IMR-90 (cell line): ENCODE data around the gene RAPGEF3. TPM values are rescaled to one million over a fixed set of nuclear protein-coding genes. Genes with fewer than 3 reads are reported as not detected.

Experiments used
- ATAC-seq: fragments of 200-7000 bp; cut with Tn5 transposase; 2 replicates; pipeline ENCODE4 v1.9.1; 2020; ENCODE audit warnings: low read depth, mild to moderate bottlenecking, moderate library complexity
- BruUV-seq: library from RNA; stranded (reverse); fragments of 400-500 nt; replicated peaks from 2 replicates; lab custom pipeline; 2021; lab: Mats Ljungman, UMichigan
- CTCF ChIA-PET: fragments of 300-600 bp; formaldehyde crosslinking; extraction: SDS; loops from one replicate; lab custom pipeline; 2021; ENCODE audit warnings: antibody characterized with exemption; lab: Yijun Ruan, JAX
- POLR2A ChIA-PET: fragments of 300-600 bp; sonication (Branson Sonifier 250); formaldehyde crosslinking; loops from one replicate; lab custom pipeline; 2022; ENCODE audit warnings: antibody characterized with exemption; ENCODE audit not compliant: unreplicated experiment; lab: Charles Lee
- DNase-seq: peaks from one replicate; pipeline ENCODE4 v3.0.0; 2013
- H2AFZ ChIP-seq: replicated peaks from 2 replicates; pipeline ENCODE3; 2013; ENCODE audit warnings: low read length, mild to moderate bottlenecking; ENCODE audit not compliant: poor library complexity
- H2AK5ac ChIP-seq: 2 replicates; pipeline ENCODE4 v1.6.1; 2013; ENCODE audit warnings: low read depth, low read length, inconsistent platforms
- H2AK9ac ChIP-seq: replicated peaks from 2 replicates; pipeline ENCODE3; 2013; ENCODE audit warnings: mild to moderate bottlenecking, low read depth, low read length, moderate library complexity; ENCODE audit not compliant: poor library complexity
- H2BK120ac ChIP-seq: 2 replicates; pipeline ENCODE4 v1.6.1; 2013; ENCODE audit warnings: low read depth, low read length, inconsistent platforms
- H2BK15ac ChIP-seq: 3 replicates; pipeline ENCODE4 v1.6.1; 2013; ENCODE audit warnings: low read depth, low read length, inconsistent platforms
- H2BK20ac ChIP-seq: 2 replicates; pipeline ENCODE4 v1.6.1; 2013; ENCODE audit warnings: low read depth, mild to moderate bottlenecking, inconsistent platforms, low read length, moderate library complexity
- H2BK5ac ChIP-seq: 2 replicates; pipeline ENCODE4 v1.6.1; 2013; ENCODE audit warnings: mild to moderate bottlenecking, low read depth, low read length, inconsistent platforms; ENCODE audit not compliant: poor library complexity, severe bottlenecking
- H3K14ac ChIP-seq: replicated peaks from 2 replicates; pipeline ENCODE4 v1.6.1; 2013; ENCODE audit warnings: low read depth, low read length, inconsistent platforms
- H3K18ac ChIP-seq: 2 replicates; pipeline ENCODE4 v1.6.1; 2013; ENCODE audit warnings: low read depth, low read length, control low read depth
- H3K23ac ChIP-seq: 2 replicates; pipeline ENCODE4 v1.6.1; 2013; ENCODE audit warnings: low read depth, low read length, inconsistent platforms
- H3K27ac ChIP-seq: 2 replicates; pipeline ENCODE4 v1.5.1; 2013; ENCODE audit warnings: mild to moderate bottlenecking, control low read depth, low read length; ENCODE audit not compliant: insufficient read depth
- H3K27me3 ChIP-seq: 2 replicates; pipeline ENCODE4 v1.6.1; 2013; ENCODE audit warnings: low read length; ENCODE audit not compliant: control insufficient read depth, insufficient read depth
- H3K36me3 ChIP-seq: 2 replicates; pipeline ENCODE4 v1.6.1; 2013; ENCODE audit warnings: low read length, mixed read lengths; ENCODE audit not compliant: control insufficient read depth, insufficient read depth
- H3K4ac ChIP-seq: 2 replicates; pipeline ENCODE4 v1.6.1; 2013; ENCODE audit warnings: low read depth, low read length, inconsistent platforms
- H3K4me1 ChIP-seq: 2 replicates; pipeline ENCODE4 v1.6.1; 2013; ENCODE audit warnings: low read length, mixed read lengths; ENCODE audit not compliant: control insufficient read depth, insufficient read depth
- H3K4me2 ChIP-seq: 2 replicates; pipeline ENCODE4 v1.6.1; 2013; ENCODE audit warnings: low read depth, mild to moderate bottlenecking, control low read depth, low read length, moderate library complexity
- H3K4me3 ChIP-seq: 2 replicates; pipeline ENCODE4 v1.5.1; 2013; ENCODE audit warnings: low read depth, mild to moderate bottlenecking, control low read depth, low read length, moderate library complexity; ENCODE audit not compliant: insufficient read depth
- H3K56ac ChIP-seq: 2 replicates; pipeline ENCODE4 v1.6.1; 2013; ENCODE audit warnings: low read length, inconsistent platforms; ENCODE audit not compliant: insufficient read depth; ENCODE audit errors: extremely low read depth
- H3K79me1 ChIP-seq, 2 experiments: 2 replicates each; pipeline ENCODE4 v1.6.1; 2013; ENCODE audit warnings: low read length in 2 of 2, inconsistent platforms in 1 of 2, low read depth in 1 of 2
- H3K9ac ChIP-seq: 2 replicates; pipeline ENCODE4 v1.6.1; 2013; ENCODE audit warnings: low read depth, low read length, control low read depth
- H3K9me1 ChIP-seq: 2 replicates; pipeline ENCODE4 v1.6.1; 2013; ENCODE audit warnings: low read length, inconsistent platforms; ENCODE audit not compliant: insufficient read depth
- H3K9me3 ChIP-seq: 2 replicates; pipeline ENCODE4 v1.6.1; 2013; ENCODE audit warnings: low read length; ENCODE audit not compliant: control insufficient read depth, insufficient read depth
- H4K20me1 ChIP-seq: 2 replicates; pipeline ENCODE4 v1.6.1; 2013; ENCODE audit warnings: low read length, inconsistent platforms; ENCODE audit not compliant: insufficient read depth
- H4K5ac ChIP-seq: 2 replicates; pipeline ENCODE4 v1.6.1; 2013; ENCODE audit warnings: mild to moderate bottlenecking, low read depth, low read length, control low read depth
- H4K8ac ChIP-seq, 2 experiments: 2 replicates each; pipeline ENCODE4 v1.6.1; 2013; ENCODE audit warnings: low read depth in 2 of 2, low read length in 2 of 2, control low read depth in 1 of 2, inconsistent platforms in 1 of 2
- H4K91ac ChIP-seq: 2 replicates; pipeline ENCODE4 v1.6.1; 2013; ENCODE audit warnings: low read depth, low read length, inconsistent platforms; ENCODE audit not compliant: insufficient read depth
- CHD1 ChIP-seq: IDR thresholded peaks from 2 replicates; pipeline ENCODE4 v1.6.1; 2012; ENCODE audit warnings: low read depth, low read length, improper control_type of control experiment
- MAZ ChIP-seq: IDR thresholded peaks from 2 replicates; pipeline ENCODE4 v1.6.1; 2012; ENCODE audit warnings: low read depth, mild to moderate bottlenecking, low read length, improper control_type of control experiment, moderate library complexity, borderline replicate concordance
- MXI1 ChIP-seq: IDR thresholded peaks from 2 replicates; pipeline ENCODE4 v1.6.1; 2012; ENCODE audit warnings: low read depth, mild to moderate bottlenecking, low read length, moderate library complexity, borderline replicate concordance
- POLR2A ChIP-seq: IDR thresholded peaks from 2 replicates; pipeline ENCODE4 v1.6.1; 2012; ENCODE audit warnings: mild to moderate bottlenecking, low read depth, low read length
- RAD21 ChIP-seq: IDR thresholded peaks from 2 replicates; pipeline ENCODE4 v1.6.1; 2012; ENCODE audit warnings: low read length, improper control_type of control experiment
- RCOR1 ChIP-seq: IDR thresholded peaks from 2 replicates; pipeline ENCODE4 v1.6.1; 2012; ENCODE audit warnings: mild to moderate bottlenecking, low read length, improper control_type of control experiment; ENCODE audit not compliant: insufficient replicate concordance
- RFX5 ChIP-seq: IDR thresholded peaks from 2 replicates; pipeline ENCODE4 v1.8.0; 2012; ENCODE audit warnings: low read depth, mild to moderate bottlenecking, low read length, moderate library complexity
- WGBS, 2 experiments: methylation state at CpG; one replicate each; pipeline versions ENCODE4 v1.1.5 to v1.1.7; 2013; ENCODE audit warnings: missing lambda C conversion rate in 2 of 2; ENCODE audit not compliant: insufficient read length in 1 of 2; ENCODE audit errors: extremely low coverage in 2 of 2; 5-methylcytosine and 5-hydroxymethylcytosine counted together
- dilution Hi-C: fragments of 300-500 bp; cut with HindIII; formaldehyde crosslinking; loops from one replicate; pipeline ENCODE4 v1.14.3; 2018; ENCODE audit warnings: low sequenced_read_pairs; ENCODE audit not compliant: unreplicated experiment
- in situ Hi-C: fragments of 300-500 bp; cut with MboI; formaldehyde crosslinking; loops from 3 replicates; pipeline ENCODE4 v1.14.3; 2019; ENCODE audit warnings: low sequenced_read_pairs, inconsistent platforms, mixed read lengths
- intact Hi-C: fragments of 100-400 bp; cut with micrococcal nuclease; formaldehyde crosslinking; loops from 2 replicates; pipeline ENCODE4 v1.10.0; 2022
- polyA plus RNA-seq, 3 experiments: library from polyadenylated mRNA; depleted of rRNA; stranded (reverse); fragments of >200 nt; gene quantifications; 2 replicates each; pipeline ENCODE4 v1.2.3, GENCODE V29; 2012; ENCODE audit warnings: low replicate concordance in 1 of 3
- total RNA-seq: library from RNA; depleted of rRNA; stranded (reverse); fragments of >200 nt; gene quantifications from 2 replicates; pipeline ENCODE4 v1.2.3, GENCODE V29; 2012

The RAPGEF3 gene
- total and polyA plus RNA-seq, 2 of the 4 experiments (the other 2 are of a cell fraction): 1.3 to 2.0 TPM

DNA sequence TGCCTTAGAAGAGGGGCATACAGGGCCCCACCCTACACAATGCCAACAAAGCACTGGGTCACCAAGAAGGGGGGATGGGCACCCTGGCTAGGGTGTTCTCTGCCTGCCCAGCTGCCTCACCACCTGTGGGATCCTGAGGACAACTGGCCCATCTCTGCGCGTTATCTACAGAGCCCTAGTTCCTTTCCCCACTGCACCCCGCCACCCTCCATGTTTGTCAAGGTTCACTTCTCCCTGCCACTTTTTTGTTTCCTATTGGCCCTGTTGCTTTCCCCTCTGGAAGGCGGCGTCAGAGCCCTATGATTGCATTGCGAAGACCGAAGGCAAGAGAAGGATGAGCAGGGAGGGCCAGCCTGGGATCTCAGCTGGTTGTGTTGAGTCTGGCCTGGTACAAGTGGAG is 16.0 kb upstream of the RAPGEF3 start:
- TF ChIP-seq CHD1 (no peak), RFX5 (no peak), RAD21 (no peak), POLR2A (no peak), MXI1 (no peak), RCOR1 (no peak), MAZ (no peak)
- Histone ChIP-seq H2BK120ac (no peak overlapping the region), H2AK9ac (no peak overlapping the region), H2AFZ (no peak overlapping the region), H3K79me1 (peaks cover 0 to 11% of the 10 kb centered on the region in 2 experiments; a peak in 1 of 4 replicates), H2BK15ac (no peak overlapping the region), H3K27ac (no peak overlapping the region), H4K5ac (no peak overlapping the region), H3K4ac (no peak overlapping the region), H3K56ac (no peak overlapping the region), H3K9me1 (peaks cover 10% of the 10 kb centered on the region; the same call in 1 of the 2 replicates), H4K91ac (no peak overlapping the region), H2AK5ac (no peak overlapping the region; the same call in 1 of the 2 replicates), H2BK5ac (no peak overlapping the region), H3K4me1 (peaks cover 27% of the 10 kb centered on the region), H3K23ac (no peak overlapping the region), H3K27me3 (no peaks in the 10 kb centered on the region), H3K14ac (no peak overlapping the region), H3K9me3 (no peaks in the 10 kb centered on the region), H3K36me3 (no peaks in the 10 kb centered on the region), H3K4me3 (no peak overlapping the region), H2BK20ac (no peak overlapping the region), H3K9ac (no peak overlapping the region), H4K8ac (no peak overlapping the region), H3K4me2 (no peak overlapping the region), H3K18ac (no peak overlapping the region), H4K20me1 (peaks cover 3% of the 10 kb centered on the region; the same call in 1 of the 2 replicates)
- WGBS, 2 experiments: 85% methylated on average over 3 of the region's 7 CpGs; no CpG with 5 or more reads in 1 of the 2 experiments
- ChIA-PET POLR2A (no interaction called here), CTCF (no interaction called here)
- dilution Hi-C loops (no loop called here), intact Hi-C loops (loop anchor here (5.0 to 10.0 kb wide), 3 partner anchors 122 to 740 kb away; no protein-coding TSS in a partner anchor), in situ Hi-C loops (loop anchor here (5.0 kb wide), 1 partner anchor 62 kb away; no protein-coding TSS in a partner anchor)
- no peak for DNase-seq
- no peak for ATAC-seq
- no TSS peak for BruUV-seq
